ENCODE measurements around the gene JMJD8.

Gene JMJD8

GRCh38 chr16:684071-684794 is at the start of gene JMJD8:
TSS of gene JMJD8 (minus strand) at chr16:684334. CDS start at chr16:684319, 15 bp downstream.
- DNase-seq (ENCODE audit: extremely low read depth in 1 of 2, low read depth in 1 of 2) = peak; percentile 85 to 94

GRCh38 chr16:733382-734207 is 49.5 kb upstream of the JMJD8 start:
- peak in 1 of 2 donors; percentile 37 for DNase-seq (ENCODE audit: extremely low read depth in 1 of 2, low read depth in 1 of 2)

GRCh38 chr16:732936-733335 is 48.8 kb upstream of the JMJD8 start:
- DNase-seq (ENCODE audit: extremely low read depth in 1 of 2, low read depth in 1 of 2) = no peak

GRCh38 chr16:732332-732731 is 48.2 kb upstream of the JMJD8 start:
- no peak for DNase-seq (ENCODE audit: extremely low read depth in 1 of 2, low read depth in 1 of 2)

GRCh38 chr16:730666-731509 is 46.8 kb upstream of the JMJD8 start:
- no peak for DNase-seq (ENCODE audit: extremely low read depth in 1 of 2, low read depth in 1 of 2)

GRCh38 chr16:729768-730665 is 45.9 kb upstream of the JMJD8 start:
- DNase-seq (ENCODE audit: extremely low read depth in 1 of 2, low read depth in 1 of 2) = no peak

- DNase-seq (ENCODE audit: extremely low read depth in 1 of 2, low read depth in 1 of 2) = no peak
Observed at GRCh38 chr16:728890-729744, 45.0 kb upstream of the JMJD8 start.

- peak in 1 of 2 donors; percentile 41 for DNase-seq (ENCODE audit: extremely low read depth in 1 of 2, low read depth in 1 of 2)
Observed at GRCh38 chr16:728131-728889, 44.2 kb upstream of the JMJD8 start.

- no peak for DNase-seq (ENCODE audit: extremely low read depth in 1 of 2, low read depth in 1 of 2)
Observed at GRCh38 chr16:727291-727977, 43.3 kb upstream of the JMJD8 start.

GRCh38 chr16:726438-727290 is 42.5 kb upstream of the JMJD8 start, which contains the start of the genes CCDC78 and HAGHL:
TSS of gene CCDC78 (minus strand) at chr16:726443. CDS start at chr16:726367, 76 bp downstream.
TSS of gene HAGHL (plus strand) at chr16:727106. CDS start at chr16:727510, 404 bp downstream.
- peak in 1 of 2 donors; percentile 57 for DNase-seq (ENCODE audit: extremely low read depth in 1 of 2, low read depth in 1 of 2)

GRCh38 chr16:726188-726437 is 42.0 kb upstream of the JMJD8 start:
- no peak for DNase-seq (ENCODE audit: extremely low read depth in 1 of 2, low read depth in 1 of 2)

GRCh38 chr16:725463-726187 is 41.5 kb upstream of the JMJD8 start:
- no peak for DNase-seq (ENCODE audit: extremely low read depth in 1 of 2, low read depth in 1 of 2)

GRCh38 chr16:725041-725376 is 40.9 kb upstream of the JMJD8 start:
- DNase-seq (ENCODE audit: extremely low read depth in 1 of 2, low read depth in 1 of 2) = no peak

- DNase-seq (ENCODE audit: extremely low read depth in 1 of 2, low read depth in 1 of 2) = no peak
Observed at GRCh38 chr16:724188-725040, 40.3 kb upstream of the JMJD8 start.

- no peak for DNase-seq (ENCODE audit: extremely low read depth in 1 of 2, low read depth in 1 of 2)
Observed at GRCh38 chr16:723695-724094, 39.6 kb upstream of the JMJD8 start.

Measured in activated CD8-positive, alpha-beta memory T cell treated with anti-CD3 and anti-CD28 coated beads for 1 hour (primary cell).